ENCODE measurements around the gene RDH5. TPM values are rescaled to one million over a fixed set of nuclear protein-coding genes. Genes with fewer than 3 reads are reported as not detected.

RDH5 gene
- total and polyA plus RNA-seq, 2 of the 4 experiments (the other 2 are of a cell fraction) = 7.3 to 18.8 TPM

GRCh38 chr12:55741931-55742680 lies 21.9 kb downstream of the RDH5 start (continued):
- no peak for TF ChIP-seq FOS (IDR thresholded peaks at IDR 0.05; ENCODE audit: low read depth, low read length)

- BruUV-seq (replicated peaks) = no TSS peak
- peak within 1 kb of the TSS; percentile 20; the same call in 1 of the 2 replicates for H3K18ac ChIP-seq (ENCODE audit: low read depth, low read length)
- peak within 1 kb of the TSS; percentile 41; the same call in 1 of the 2 replicates for H2BK120ac ChIP-seq (ENCODE audit: low read depth, low read length)
- peak within 1 kb of the TSS; percentile 77 for H3K4ac ChIP-seq (ENCODE audit: low read depth, low read length)
- in situ Hi-C loops (cut with MboI; ENCODE audit: low sequenced_read_pairs) = no loop called here
- peak within 1 kb of the TSS; percentile 92 for H2AK9ac ChIP-seq (replicated peaks; ENCODE audit: low read depth, low read length, poor library complexity)
- 0 out of 2 replicates have a peak within 1 kb of the TSS, but pooled peaks have one; percentile 33 for H4K5ac ChIP-seq (ENCODE audit: low read depth, low read length)
- H4K20me1 ChIP-seq (ENCODE audit: insufficient read depth, low read length) = peaks cover 7% of the 10 kb centered on the region
- peak; percentile 72 for ATAC-seq (ENCODE audit: low read depth)
- peak; percentile 74 for DNase-seq
- peak within 1 kb of the TSS; percentile 84 for H3K9ac ChIP-seq (ENCODE audit: low read depth, low read length)
- H2BK20ac ChIP-seq (ENCODE audit: low read depth, low read length) = no peak within 1 kb of the TSS
- intact Hi-C loops (cut with micrococcal nuclease) = loop anchor here (5.0 kb wide), 2 partner anchors 74 to 189 kb away; partner anchors contain the start of genes DGKA, ORMDL2 and SARNP
- H4K8ac ChIP-seq (ENCODE audit: low read depth in 2 of 2, low read length in 2 of 2) = peak within 1 kb of the TSS; percentile 74 to 76; a peak in 2 of 4 replicates
- CTCF ChIA-PET = interaction anchor here (1.5 kb wide), 1 partner anchor 193 kb away, joined by 3 read pairs; no protein-coding TSS in a partner anchor
- peak within 1 kb of the TSS; percentile 99 for H3K4me2 ChIP-seq (ENCODE audit: low read depth, low read length)
- no peaks in the 10 kb centered on the region for H3K36me3 ChIP-seq (ENCODE audit: control insufficient read depth, insufficient read depth, low read length)
- peak within 1 kb of the TSS; percentile 54; the same call in 1 of the 2 replicates for H3K56ac ChIP-seq (ENCODE audit: extremely low read depth, insufficient read depth, low read length)
- POLR2A ChIA-PET (ENCODE audit: unreplicated experiment) = no interaction called here
- WGBS, 2 experiments (ENCODE audit: extremely low coverage in 2 of 2, insufficient read length in 1 of 2) = 0% methylated on average over 13 of the region's 53 CpGs; no CpG with 5 or more reads in 1 of the 2 experiments
- peak within 1 kb of the TSS; percentile 37 for H2BK5ac ChIP-seq (ENCODE audit: low read depth, low read length, poor library complexity, severe bottlenecking)
- peak within 1 kb of the TSS; percentile 94 for H3K23ac ChIP-seq (ENCODE audit: low read depth, low read length)
- H3K27ac ChIP-seq (ENCODE audit: insufficient read depth, low read length) = peak within 1 kb of the TSS; percentile 48
- peak within 1 kb of the TSS; percentile 92 for H2AFZ ChIP-seq (replicated peaks; ENCODE audit: low read length, poor library complexity)
- peak within 1 kb of the TSS; percentile 41 for H4K91ac ChIP-seq (ENCODE audit: insufficient read depth, low read depth, low read length)
- H3K27me3 ChIP-seq (ENCODE audit: control insufficient read depth, insufficient read depth, low read length) = no peaks in the 10 kb centered on the region
- H2AK5ac ChIP-seq (ENCODE audit: low read depth, low read length) = peak within 1 kb of the TSS; percentile 77; the same call in 1 of the 2 replicates
- H3K9me1 ChIP-seq (ENCODE audit: insufficient read depth, low read length) = peaks cover 10% of the 10 kb centered on the region; the same call in 1 of the 2 replicates
- peak within 1 kb of the TSS; percentile 97 for H3K4me3 ChIP-seq (ENCODE audit: insufficient read depth, low read depth, low read length)
- H3K79me1 ChIP-seq (ENCODE audit: low read depth in 1 of 2, low read length in 2 of 2) = peaks cover 2 to 26% of the 10 kb centered on the region in 2 experiments; a peak in 2 of 4 replicates
- H3K9me3 ChIP-seq (ENCODE audit: control insufficient read depth, insufficient read depth, low read length) = no peaks in the 10 kb centered on the region
- dilution Hi-C loops (cut with HindIII; ENCODE audit: low sequenced_read_pairs, unreplicated experiment) = no loop called here
- H3K4me1 ChIP-seq (ENCODE audit: control insufficient read depth, insufficient read depth, low read length) = peaks cover 19% of the 10 kb centered on the region
- H3K14ac ChIP-seq (replicated peaks; ENCODE audit: low read depth, low read length) = peak within 1 kb of the TSS; percentile 84
- no peak within 1 kb of the TSS for H2BK15ac ChIP-seq (ENCODE audit: low read depth, low read length)
- no peak for TF ChIP-seq BHLHE40 (IDR thresholded peaks at IDR 0.05; ENCODE audit: low read depth, low read length)
- TF ChIP-seq FOS (IDR thresholded peaks at IDR 0.05; ENCODE audit: low read depth, low read length) = no peak
- no peak for TF ChIP-seq SMC3 (IDR thresholded peaks at IDR 0.05; ENCODE audit: low read depth, low read length)
- TF ChIP-seq, protein P1, sequence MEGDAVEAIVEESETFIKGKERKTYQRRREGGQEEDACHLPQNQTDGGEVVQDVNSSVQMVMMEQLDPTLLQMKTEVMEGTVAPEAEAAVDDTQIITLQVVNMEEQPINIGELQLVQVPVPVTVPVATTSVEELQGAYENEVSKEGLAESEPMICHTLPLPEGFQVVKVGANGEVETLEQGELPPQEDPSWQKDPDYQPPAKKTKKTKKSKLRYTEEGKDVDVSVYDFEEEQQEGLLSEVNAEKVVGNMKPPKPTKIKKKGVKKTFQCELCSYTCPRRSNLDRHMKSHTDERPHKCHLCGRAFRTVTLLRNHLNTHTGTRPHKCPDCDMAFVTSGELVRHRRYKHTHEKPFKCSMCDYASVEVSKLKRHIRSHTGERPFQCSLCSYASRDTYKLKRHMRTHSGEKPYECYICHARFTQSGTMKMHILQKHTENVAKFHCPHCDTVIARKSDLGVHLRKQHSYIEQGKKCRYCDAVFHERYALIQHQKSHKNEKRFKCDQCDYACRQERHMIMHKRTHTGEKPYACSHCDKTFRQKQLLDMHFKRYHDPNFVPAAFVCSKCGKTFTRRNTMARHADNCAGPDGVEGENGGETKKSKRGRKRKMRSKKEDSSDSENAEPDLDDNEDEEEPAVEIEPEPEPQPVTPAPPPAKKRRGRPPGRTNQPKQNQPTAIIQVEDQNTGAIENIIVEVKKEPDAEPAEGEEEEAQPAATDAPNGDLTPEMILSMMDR (conservative IDR thresholded peaks at IDR 0.05; ENCODE audit: low read depth, low read length) = no peak
- TF ChIP-seq CHD1 (IDR thresholded peaks at IDR 0.05; ENCODE audit: low read depth, low read length) = no peak
- TF ChIP-seq MAFK (IDR thresholded peaks at IDR 0.05; ENCODE audit: low read depth, low read length) = no peak
- 0 out of 2 replicates have a peak, but pooled peaks have one; percentile 19 for TF ChIP-seq MXI1 (IDR thresholded peaks at IDR 0.05; ENCODE audit: borderline replicate concordance, low read depth, low read length)
- TF ChIP-seq NFE2L2 (IDR thresholded peaks at IDR 0.05; ENCODE audit: low read depth, low read length) = no peak
- no peak for TF ChIP-seq RCOR1 (IDR thresholded peaks at IDR 0.05; ENCODE audit: insufficient replicate concordance, low read length)
- TF ChIP-seq RAD21 (IDR thresholded peaks at IDR 0.05; ENCODE audit: low read length) = no peak
- no peak for TF ChIP-seq CEBPB (IDR thresholded peaks at IDR 0.05; ENCODE audit: low read depth, low read length)
- TF ChIP-seq USF2 (IDR thresholded peaks at IDR 0.05; ENCODE audit: low read depth, low read length) = no peak
Observed at GRCh38 chr12:55742719-55743405, 22.7 kb downstream of the RDH5 start, which contains the start of gene GDF11. Gene GDF11, plus strand, starts transcription at chr12:55743122. Its CDS starts 195 bp downstream, at chr12:55743317.
